GM04504 (cell line): ENCODE measurements around the gene GAN.

ENCODE experiments used
- DNase-seq: peaks from one replicate; pipeline ENCODE4 v3.0.0-alpha.2; 2012; ENCODE audit warnings: low read depth

The GAN gene

GRCh38 chr16:81431554-81432353, 117.0 kb downstream of the GAN start:
- peak; percentile 44 for DNase-seq

- DNase-seq, result no peak
Observed at GRCh38 chr16:81432937-81433557, 118.3 kb downstream of the GAN start.

- DNase-seq, result no peak
Observed at GRCh38 chr16:81435103-81435502, 120.3 kb downstream of the GAN start.

GRCh38 chr16:81435567-81435966, 120.8 kb downstream of the GAN start:
- no peak for DNase-seq

GRCh38 chr16:81436386-81436785, 121.6 kb downstream of the GAN start:
- DNase-seq, result no peak

GRCh38 chr16:81437865-81438264, 123.1 kb downstream of the GAN start:
- DNase-seq, result no peak
